B cell (primary cell): ENCODE data around the gene JAKMIP2.
"Not testable (repeated sequence)": the region's sequence is repeated elsewhere in the genome, so short reads cannot be mapped to it uniquely, and the experiment has no call there.

Experiments
- CTCF ChIP-seq: fragments of 200-600 bp; IDR thresholded peaks from one replicate; pipeline ENCODE4 v1.8.0; 2022; ENCODE audit warnings: antibody characterized with exemption, mild to moderate bottlenecking
- EZH2 ChIP-seq: IDR thresholded peaks from 2 replicates; pipeline ENCODE4 v1.6.1; 2012; ENCODE audit warnings: borderline replicate concordance, low read depth, mild to moderate bottlenecking, moderate library complexity, low read length; ENCODE audit not compliant: insufficient read depth, poor library complexity, severe bottlenecking

- not testable (repeated sequence) for TF ChIP-seq CTCF, EZH2
Measured at GRCh38 chr5:147582272-147582671, 200.3 kb downstream of the JAKMIP2 start.
